NCI-H187 (cell line): ENCODE results near the gene HLA-A.

ENCODE experiments used
- DNase-seq, 2 experiments: peaks; one replicate each; lab custom pipeline; 2025; lab: John Stamatoyannopoulos, UW

Gene HLA-A

DNA sequence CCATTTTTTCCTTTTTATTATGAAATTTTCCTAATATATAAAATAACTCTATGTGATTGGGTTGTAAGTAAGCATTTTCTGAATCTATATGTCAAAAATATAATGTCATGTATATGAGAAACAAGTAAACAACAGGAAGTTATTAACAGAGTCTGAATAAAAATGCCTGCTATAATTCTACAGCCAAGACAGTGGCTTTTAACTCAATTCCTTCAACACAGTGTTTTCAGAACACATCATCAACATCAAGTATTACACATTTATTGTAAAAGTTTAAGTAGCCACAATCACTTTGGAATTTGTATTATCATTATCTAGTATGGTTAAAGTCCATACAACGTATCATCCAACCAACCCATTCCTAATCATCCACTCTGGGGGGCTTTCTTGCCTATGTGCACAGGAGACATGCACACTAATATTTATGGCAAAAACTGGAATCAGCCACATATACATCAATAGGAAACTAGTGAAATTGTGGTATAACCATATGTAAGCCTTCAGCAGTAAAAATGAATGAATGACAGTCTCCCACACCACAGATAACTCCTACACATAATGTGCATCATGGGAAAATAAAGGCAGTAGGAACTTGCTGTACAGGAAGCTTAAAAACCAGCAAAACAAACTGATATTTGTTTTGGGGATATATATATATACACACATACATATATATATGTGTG is 6.9 kb upstream of the HLA-A start:
- DNase-seq = no peak

DNA sequence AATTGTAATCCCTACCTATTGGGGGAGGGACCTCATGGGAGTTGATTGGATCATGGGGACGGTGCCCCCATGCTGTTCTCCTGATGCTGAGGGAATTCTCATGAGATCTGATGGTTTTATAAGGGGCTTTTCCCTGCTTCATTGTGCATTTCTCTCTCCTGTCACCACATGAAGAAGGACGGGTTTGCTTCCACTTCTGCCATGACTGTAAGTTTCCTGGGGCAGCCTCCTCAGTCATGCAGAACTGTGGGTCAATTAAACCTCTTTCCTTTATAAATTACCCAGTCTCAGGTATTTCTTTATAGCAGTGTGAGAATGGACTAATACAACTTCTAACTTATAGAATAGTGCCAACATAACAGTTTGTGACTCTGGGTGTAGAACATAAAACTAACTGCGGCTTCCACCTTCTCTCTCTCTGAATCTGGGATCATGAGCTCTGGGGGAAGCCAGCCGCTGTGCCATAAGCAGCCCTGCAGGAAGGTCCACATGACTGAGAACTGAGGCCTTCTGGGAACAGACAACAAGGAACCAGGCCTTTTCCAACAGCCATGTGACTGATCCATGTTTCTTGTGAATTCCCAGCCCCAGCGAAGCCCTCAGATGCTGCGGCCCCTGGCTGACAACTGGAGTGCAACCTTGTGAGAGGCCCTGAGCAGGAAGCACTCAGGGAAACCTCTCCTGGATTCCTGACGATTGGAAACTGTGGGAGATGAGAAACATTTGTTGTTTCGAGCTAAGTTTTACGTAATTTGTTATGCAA is 3.4 kb upstream of the HLA-A start:
- DNase-seq = no peak

DNA sequence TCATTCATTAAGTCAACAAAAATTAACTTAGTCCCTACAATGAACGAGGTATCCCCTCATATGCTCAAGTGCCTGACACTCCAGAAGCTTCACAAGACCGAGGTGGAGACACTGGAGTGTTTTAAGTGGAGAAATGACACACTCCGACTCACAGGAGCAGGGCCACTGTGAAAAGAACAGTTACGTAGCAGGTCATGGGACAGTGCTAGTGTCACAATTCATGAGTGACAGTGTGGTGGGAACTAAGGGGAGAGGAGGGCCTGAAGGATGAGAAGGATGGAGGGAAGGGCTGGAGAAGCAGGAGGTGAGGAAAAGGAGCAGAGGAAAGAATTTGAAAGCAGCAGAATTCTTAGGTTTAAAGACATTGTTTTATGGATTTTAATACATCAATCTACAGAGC is 1.3 kb upstream of the HLA-A start:
- DNase-seq = no peak

DNA sequence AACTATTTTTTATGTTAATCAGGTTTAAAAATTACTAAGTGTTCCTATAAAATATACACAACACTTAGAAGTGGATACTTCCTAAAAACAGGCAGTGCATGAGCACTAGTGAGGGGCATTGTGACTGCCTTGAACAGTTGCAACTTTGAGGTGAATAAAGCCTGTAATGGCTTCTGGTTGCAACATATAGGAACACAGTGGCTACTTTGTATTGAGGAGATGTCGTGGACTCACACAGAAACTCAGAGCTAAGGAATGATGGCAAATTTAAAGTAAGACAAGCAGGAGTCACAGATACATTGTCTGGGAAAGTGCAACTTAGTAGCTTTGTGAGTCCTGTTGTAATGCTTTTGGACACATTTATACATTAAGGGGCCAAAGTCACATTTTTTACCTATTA is 861 bp upstream of the HLA-A start:
- no peak for DNase-seq

DNA sequence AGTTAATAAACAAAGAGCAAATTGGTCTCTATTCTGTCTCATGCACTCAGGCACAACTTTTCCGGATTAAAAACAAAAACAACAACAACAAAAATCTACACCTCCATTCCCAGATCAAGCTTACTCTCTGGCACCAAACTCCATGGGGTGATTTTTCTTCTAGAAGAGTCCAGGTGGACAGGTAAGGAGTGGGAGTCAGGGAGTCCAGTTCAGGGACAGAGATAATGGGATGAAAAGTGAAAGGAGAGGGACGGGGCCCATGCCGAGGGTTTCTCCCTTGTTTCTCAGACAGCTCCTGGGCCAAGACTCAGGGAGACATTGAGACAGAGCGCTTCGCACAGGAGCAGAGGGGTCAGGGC is 437 bp upstream of the HLA-A start:
- no peak for DNase-seq

DNA sequence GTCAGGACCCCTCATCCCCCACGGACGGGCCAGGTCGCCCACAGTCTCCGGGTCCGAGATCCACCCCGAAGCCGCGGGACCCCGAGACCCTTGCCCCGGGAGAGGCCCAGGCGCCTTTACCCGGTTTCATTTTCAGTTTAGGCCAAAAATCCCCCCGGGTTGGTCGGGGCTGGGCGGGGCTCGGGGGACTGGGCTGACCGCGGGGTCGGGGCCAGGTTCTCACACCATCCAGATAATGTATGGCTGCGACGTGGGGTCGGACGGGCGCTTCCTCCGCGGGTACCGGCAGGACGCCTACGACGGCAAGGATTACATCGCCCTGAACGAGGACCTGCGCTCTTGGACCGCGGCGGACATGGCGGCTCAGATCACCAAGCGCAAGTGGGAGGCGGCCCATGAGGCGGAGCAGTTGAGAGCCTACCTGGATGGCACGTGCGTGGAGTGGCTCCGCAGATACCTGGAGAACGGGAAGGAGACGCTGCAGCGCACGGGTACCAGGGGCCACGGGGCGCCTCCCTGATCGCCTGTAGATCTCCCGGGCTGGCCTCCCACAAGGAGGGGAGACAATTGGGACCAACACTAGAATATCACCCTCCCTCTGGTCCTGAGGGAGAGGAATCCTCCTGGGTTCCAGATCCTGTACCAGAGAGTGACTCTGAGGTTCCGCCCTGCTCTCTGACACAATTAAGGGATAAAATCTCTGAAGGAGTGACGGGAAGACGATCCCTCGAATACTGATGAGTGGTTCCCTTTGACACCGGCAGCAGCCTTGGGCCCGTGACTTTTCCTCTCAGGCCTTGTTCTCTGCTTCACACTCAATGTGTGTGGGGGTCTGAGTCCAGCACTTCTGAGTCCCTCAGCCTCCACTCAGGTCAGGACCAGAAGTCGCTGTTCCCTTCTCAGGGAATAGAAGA is 978 bp downstream of the HLA-A start:
- peak in 1 of 2 experiments; percentile 36 for DNase-seq

DNA sequence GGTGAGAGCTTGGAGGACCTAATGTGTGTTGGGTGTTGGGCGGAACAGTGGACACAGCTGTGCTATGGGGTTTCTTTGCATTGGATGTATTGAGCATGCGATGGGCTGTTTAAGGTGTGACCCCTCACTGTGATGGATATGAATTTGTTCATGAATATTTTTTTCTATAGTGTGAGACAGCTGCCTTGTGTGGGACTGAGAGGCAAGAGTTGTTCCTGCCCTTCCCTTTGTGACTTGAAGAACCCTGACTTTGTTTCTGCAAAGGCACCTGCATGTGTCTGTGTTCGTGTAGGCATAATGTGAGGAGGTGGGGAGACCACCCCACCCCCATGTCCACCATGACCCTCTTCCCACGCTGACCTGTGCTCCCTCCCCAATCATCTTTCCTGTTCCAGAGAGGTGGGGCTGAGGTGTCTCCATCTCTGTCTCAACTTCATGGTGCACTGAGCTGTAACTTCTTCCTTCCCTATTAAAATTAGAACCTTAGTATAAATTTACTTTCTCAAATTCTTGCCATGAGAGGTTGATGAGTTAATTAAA is 3.0 kb downstream of the HLA-A start:
- DNase-seq = no peak

DNA sequence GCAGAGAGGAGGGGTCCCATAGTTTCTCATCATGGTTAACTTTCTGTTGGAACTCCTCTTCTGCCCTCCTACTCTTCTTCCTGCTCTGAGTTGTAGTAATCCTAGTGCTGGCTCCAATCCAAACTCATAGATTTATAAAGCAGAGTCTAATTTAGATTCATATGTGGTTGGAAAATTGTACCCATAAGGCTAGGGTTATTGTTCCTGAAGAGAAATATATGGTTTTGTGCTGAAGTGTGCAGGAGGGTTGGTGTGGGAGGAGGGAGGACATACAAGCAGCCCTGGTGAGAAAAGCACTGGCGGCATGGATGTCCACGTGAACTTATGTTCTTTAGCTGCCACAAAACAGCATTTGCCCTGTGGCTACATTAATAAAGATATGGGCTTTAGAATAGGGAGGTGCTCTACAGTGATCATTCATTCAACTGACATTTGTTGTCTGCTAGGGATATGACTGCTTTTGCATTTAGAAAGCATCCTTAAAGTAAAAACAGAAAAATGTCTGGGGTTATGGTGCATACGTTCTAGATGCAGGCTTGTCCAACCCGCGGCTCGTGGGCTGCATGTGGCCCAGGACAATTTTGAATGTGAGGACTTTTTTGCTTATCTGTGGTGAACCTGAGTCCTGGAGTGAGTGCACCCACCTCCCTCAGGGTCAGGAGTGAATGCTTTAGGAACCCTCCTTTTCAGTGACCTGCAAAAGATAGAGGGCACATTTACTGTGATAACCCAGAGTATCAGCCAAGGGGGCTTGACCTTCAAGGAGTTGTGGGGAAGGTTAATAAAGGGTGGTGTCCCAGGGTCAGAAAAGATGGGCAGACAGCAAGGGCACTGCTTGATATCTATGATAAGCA is 4.1 kb downstream of the HLA-A start:
- no peak for DNase-seq

DNA sequence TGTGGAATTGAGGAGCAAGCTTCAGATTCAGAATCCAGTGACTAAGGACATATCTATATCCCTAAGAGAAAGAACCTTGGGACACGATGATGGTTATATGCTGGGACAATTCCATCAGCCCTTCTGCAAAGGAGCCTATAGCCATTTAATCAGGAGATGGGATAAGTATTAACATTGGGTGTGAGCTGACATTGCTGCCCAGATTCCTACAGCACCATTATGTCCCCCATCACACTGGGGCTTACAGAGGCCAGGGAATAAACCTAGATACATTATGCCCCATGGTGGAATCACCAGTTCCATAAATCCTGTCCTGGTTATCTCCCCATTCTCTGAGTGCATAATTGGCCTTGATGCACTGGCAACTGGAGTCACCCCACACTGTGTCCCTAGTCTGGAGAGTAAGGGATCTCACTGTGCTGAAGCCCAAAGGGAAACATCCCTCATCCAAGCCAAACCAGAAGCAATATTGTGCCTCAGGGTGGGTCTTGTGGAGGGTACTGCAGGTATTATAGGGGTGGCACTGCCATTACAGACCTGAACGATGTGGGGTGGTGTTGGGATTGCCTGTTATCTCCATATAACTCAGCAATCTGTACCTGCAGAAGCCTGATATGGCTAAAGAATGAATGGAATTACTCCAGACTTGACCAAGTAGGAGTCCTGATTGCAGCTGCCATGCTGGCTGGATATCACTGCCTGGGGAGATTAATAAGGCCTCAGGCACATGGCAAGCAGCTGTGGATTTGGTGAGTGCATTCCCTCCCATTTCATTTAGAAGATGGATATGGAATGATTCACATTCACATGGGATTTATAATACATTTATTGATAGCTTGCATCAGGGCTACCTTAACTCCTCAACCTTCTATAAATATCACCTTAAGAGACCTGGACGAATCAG is 5.0 kb downstream of the HLA-A start:
- DNase-seq = no peak

DNA sequence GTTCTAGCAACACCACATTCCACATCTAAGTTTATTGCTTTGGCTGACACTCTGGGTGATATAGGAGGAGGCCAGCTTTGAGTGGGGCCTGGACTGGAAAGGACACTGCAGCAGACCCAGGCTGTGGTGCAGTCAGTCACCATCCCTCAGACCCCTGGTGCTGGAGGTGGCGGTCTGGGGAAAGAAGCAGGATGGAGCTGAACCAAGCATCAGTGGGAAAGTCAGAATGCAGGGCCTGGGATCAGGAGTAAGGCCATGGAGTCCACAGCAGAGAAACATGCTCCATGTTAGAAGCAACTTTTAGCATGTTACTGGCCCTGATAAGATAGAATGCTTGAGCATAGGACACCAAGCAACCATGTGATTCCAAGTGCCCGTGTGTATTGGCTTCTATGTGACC is 5.9 kb downstream of the HLA-A start:
- no peak for DNase-seq

DNA sequence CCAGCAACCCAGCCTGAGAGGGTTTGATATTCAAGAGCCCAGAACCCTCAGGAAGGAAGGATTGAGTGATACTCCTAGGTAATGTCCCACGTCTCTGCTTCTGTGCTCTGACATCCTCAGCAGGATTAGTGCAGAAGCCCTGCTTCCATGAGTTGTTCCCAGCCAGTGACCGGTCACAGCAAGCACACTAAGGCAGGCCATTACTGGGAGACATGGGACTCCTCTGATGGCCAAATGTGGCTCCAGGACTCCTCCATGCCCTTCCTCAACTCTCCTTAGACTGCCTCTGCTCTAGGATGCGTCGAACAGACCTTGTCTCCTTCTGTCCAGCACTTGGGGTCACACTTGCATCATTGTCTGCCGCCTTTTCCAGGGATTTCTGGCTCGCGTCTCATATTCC is 7.6 kb downstream of the HLA-A start:
- no peak for DNase-seq

DNA sequence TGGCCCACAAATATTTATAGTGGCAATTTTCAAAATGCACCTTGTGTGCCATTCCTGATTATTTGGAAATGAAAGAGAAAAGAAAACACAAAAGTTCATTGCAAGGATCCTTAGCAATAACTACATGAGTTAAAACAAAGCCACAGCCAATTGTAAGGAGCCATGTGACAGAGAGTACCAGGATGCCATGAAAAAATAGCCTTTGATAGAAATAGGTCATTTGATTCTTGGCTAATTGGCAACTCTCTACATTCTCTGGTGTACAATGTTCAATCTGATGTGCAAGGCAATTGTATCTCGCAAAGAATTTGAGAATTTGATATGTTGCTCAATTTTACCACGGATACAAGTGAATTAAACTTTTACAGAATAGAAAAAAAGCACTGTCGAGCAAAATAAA is 9.6 kb downstream of the HLA-A start:
- DNase-seq = no peak

DNA sequence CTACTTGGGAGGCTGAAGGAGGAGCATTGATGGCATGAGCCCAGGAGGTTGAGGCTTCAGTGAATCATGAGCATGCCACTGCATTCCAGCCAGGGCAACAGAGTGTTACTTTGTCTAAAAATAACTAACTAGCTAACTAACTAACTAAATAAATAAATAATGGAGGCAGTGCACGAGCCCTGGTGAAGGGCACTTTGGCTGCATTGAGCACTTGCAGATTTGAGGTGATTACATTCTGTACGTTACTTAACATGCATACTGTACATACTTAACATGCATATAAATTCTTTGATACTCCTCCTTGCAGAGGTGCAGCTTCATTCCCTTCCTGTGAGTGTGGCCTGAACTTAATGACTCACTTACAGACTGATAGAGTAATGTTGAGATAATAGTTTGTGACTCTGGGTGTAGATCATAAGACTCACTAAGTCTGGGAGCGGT is 10.7 kb downstream of the HLA-A start:
- DNase-seq = no peak

DNA sequence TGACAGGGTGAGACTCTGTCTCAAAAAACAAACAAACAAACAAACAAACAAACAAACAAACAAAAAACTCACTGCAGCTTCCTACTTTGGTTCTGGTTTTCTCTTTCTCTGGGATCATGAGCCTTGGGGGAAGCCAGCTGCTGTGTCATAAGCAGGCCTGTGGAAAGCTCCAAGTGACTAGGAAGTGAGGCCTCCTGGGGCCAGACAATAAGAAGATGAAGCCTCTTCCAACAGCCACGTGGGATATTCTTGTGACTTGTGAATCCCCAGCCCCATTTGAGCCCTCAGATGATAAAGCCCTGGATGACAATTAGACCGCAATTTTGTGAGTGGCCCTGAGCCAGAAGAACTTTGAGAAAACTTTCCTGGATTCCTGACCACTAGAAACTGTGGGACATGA is 11.4 kb downstream of the HLA-A start:
- DNase-seq = no peak

DNA sequence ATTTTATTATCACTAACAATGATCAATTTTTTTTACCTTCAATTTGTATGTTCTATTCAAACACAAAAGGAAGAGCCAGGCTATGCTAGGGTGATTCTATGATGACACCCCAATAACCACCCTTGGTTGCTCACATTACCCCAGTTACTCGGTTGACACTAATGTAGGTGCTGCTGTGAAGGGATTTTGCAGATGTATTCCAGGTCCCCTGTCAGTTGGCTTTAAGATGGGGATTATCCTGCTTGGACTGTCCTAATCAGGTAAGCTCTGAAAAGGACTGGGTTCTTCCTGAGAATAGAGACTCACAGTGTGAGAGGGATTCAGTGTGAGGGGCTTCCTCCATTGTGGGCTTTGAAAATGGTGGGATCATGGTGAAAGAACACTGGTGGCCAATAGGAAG is 11.9 kb downstream of the HLA-A start:
- no peak for DNase-seq

DNA sequence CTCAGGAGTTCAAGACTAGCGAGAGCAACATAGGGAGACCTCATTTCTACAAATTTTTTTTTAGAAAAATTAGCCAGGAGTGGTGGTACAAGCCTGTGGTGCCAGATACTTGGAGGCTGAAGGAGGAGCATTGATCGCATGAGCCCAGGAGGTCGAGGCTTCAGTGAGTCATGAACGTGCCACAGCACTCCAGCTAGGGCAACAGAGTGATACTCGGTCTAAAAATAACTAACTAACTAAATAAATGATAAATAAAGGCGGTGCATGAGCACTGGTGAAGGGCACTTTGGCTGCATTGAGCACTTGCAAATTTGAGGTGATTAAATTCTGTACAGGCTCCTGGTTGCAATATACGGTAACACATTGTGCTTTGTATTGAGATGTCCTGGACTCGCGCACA is 13.5 kb downstream of the HLA-A start:
- no peak for DNase-seq

DNA sequence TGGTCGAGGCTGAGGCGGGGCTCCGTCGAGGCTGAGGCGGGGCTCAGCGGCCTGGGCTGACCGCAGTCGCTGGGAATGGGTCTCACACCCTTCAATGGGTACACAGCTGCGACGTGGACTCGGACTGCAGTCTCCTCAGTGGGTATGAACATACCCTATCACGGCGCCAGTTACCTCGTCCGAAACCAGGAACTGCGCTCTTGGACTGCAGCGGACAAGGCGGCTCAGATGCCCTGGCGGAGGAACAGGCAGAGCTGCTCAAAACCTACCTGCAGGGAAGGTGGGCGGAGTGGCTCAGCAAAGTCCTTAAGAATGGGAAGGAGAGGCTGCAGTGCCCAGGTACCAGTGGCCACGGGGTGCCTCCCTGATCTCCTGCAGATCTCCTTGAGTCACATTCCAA is 14.2 kb downstream of the HLA-A start:
- no peak for DNase-seq

DNA sequence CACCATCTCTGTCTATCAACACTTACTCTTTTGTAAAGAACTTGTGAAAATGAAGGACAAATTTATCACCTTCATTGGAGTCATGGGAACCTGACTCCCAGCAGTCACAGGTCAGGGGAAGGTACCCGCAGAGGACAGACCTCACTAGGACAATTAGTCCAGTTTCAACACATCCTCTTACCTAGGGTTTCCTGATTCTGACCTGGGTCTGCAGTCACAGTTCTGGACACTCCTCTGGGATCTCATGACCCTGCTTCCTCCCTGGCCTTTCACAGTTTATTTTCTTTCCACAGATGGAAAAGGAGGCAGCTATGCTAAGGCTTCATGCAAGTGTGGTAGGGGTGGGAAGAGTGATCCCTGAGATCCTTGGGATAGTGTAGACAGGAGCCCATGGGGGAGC is 15.7 kb downstream of the HLA-A start:
- DNase-seq = no peak

DNA sequence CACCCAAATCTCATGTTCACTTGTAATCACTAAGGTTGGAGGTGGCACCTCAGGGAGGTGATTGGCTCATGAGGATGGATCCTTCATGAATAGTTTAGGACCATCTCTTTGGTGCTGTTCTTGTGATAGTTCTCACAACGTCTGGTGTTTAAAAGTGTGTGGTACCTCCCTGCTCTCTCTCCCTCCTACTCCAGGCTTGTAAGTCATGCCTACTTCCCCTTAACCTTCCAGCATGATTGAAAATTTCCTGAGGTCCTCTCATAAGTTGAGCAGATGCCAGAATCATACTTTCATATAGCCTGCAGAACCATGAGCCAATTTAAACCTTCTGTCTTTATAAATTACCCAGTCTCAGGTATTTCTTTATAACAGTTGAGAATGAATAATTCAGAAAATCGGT is 16.6 kb downstream of the HLA-A start:
- no peak for DNase-seq

DNA sequence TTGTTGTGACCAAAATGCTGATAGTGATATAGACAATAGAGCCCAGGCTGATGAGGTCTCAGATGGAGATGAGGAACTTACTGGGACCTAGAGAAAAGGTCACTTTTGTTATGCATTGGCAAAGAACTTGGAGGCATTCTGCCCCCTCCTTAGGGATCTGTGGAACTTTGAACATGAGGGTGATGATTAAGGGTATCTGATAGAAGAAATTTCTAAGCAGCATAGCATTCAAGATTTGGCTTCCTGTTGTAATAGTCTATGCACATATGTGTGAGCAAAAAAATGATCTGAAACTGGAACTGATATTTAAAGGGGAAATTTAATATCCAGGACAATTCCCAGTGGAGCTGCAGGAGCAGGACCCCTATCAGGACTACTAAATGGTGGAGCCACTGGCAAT is 17.1 kb downstream of the HLA-A start:
- DNase-seq = no peak

DNA sequence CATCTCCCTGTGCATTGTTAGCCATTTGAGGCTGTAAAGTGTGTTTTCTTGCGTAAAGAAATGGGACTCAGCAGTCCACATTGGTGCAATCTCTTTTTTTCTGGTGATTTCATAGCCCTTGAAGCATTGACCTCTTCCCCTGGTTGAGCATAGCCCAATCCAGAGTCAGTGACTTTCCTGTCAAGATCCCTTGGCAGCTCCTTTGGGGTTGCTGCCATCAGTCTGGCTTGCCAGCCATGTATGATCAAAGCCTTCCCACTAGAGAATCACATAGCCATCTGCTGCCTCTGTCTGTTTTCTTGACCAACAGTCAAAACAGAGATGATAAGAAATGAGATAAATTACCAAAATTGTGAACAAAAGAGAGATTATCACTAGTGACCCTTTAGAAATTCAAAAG is 19.6 kb downstream of the HLA-A start:
- no peak for DNase-seq
